Nephron progenitor cell (in vitro differentiated cells): ENCODE data around the gene BOD1L2.

Experiments used
- DNase-seq: peaks from one replicate; pipeline ENCODE4 v3.0.0; 2021
- H3K27ac Mint-ChIP-seq: 2 replicates; pipeline ENCODE4 v1.8.0; 2021; ENCODE audit warnings: mild to moderate bottlenecking, moderate library complexity, mixed read lengths
- H3K27me3 Mint-ChIP-seq: 2 replicates; pipeline ENCODE4 v1.8.0; 2021; ENCODE audit warnings: mild to moderate bottlenecking, low read depth, mixed read lengths; ENCODE audit not compliant: poor library complexity
- H3K36me3 Mint-ChIP-seq: 2 replicates; pipeline ENCODE4 v1.8.0; 2021; ENCODE audit warnings: low read depth, mixed read lengths
- H3K4me1 Mint-ChIP-seq: 2 replicates; pipeline ENCODE4 v1.8.0; 2021; ENCODE audit warnings: mixed read lengths
- H3K4me3 Mint-ChIP-seq: 2 replicates; pipeline ENCODE4 v1.8.0; 2021; ENCODE audit warnings: mild to moderate bottlenecking, moderate library complexity, mixed read lengths
- H3K9me3 Mint-ChIP-seq: 2 replicates; pipeline ENCODE4 v1.8.0; 2021; ENCODE audit warnings: mild to moderate bottlenecking, moderate library complexity, mixed read lengths
- CTCF ChIP-seq: fragments of 200-600 bp; sonication (generic); IDR thresholded peaks from 2 replicates; pipeline ENCODE4 v1.5.0; 2021; ENCODE audit warnings: antibody characterized with exemption

BOD1L2 gene

GRCh38 chr18:57146956-57147636 lies at the start of gene BOD1L2:
BOD1L2 (plus strand) TSS chr18:57147087; CDS start chr18:57147313, 226 bp downstream.
- peaks cover 37% of the 10 kb centered on the region for H3K27me3 Mint-ChIP-seq
- no peak for DNase-seq
- no peaks in the 10 kb centered on the region for H3K9me3 Mint-ChIP-seq
- H3K36me3 Mint-ChIP-seq, result no peaks in the 10 kb centered on the region
- no peak within 1 kb of the TSS for H3K4me3 Mint-ChIP-seq
- peaks cover 38% of the 10 kb centered on the region for H3K4me1 Mint-ChIP-seq
- no peak within 1 kb of the TSS for H3K27ac Mint-ChIP-seq
- TF ChIP-seq CTCF, result no peak

- no peak overlapping the region for H3K4me3 Mint-ChIP-seq
- H3K27ac Mint-ChIP-seq, result no peak overlapping the region
- peaks cover 25% of the 10 kb centered on the region for H3K27me3 Mint-ChIP-seq
- no peak for TF ChIP-seq CTCF
- H3K4me1 Mint-ChIP-seq, result no peaks in the 10 kb centered on the region
- peaks cover 8% of the 10 kb centered on the region for H3K9me3 Mint-ChIP-seq
- H3K36me3 Mint-ChIP-seq, result no peaks in the 10 kb centered on the region
- DNase-seq, result peak; percentile 44
These were observed 39.6 kb upstream of the BOD1L2 start for GRCh38 chr18:57107140-57107832.

- no peaks in the 10 kb centered on the region for H3K9me3 Mint-ChIP-seq
- H3K36me3 Mint-ChIP-seq, result no peaks in the 10 kb centered on the region
- no peak for TF ChIP-seq CTCF
- peaks cover 20% of the 10 kb centered on the region for H3K27me3 Mint-ChIP-seq
- DNase-seq, result no peak
- no peak overlapping the region for H3K27ac Mint-ChIP-seq
- peaks cover 18% of the 10 kb centered on the region for H3K4me1 Mint-ChIP-seq
- H3K4me3 Mint-ChIP-seq, result no peak overlapping the region
These were observed 36.6 kb upstream of the BOD1L2 start for GRCh38 chr18:57110290-57110689.

- TF ChIP-seq CTCF, result no peak
- no peak for DNase-seq
- no peak overlapping the region for H3K4me3 Mint-ChIP-seq
- H3K4me1 Mint-ChIP-seq, result peaks cover 46% of the 10 kb centered on the region
- H3K9me3 Mint-ChIP-seq, result no peaks in the 10 kb centered on the region
- peaks cover 13% of the 10 kb centered on the region for H3K27me3 Mint-ChIP-seq
- no peaks in the 10 kb centered on the region for H3K36me3 Mint-ChIP-seq
- no peak overlapping the region for H3K27ac Mint-ChIP-seq
These were observed 33.0 kb upstream of the BOD1L2 start for GRCh38 chr18:57113799-57114420.

GRCh38 chr18:57116598-57117132 lies 30.2 kb upstream of the BOD1L2 start:
- TF ChIP-seq CTCF, result no peak
- peak; percentile 44 for DNase-seq

More at GRCh38 chr18:57116598-57117132, 30.2 kb upstream of the BOD1L2 start:
- Mint-ChIP-seq H3K27me3 (peaks cover 5% of the 10 kb centered on the region), H3K4me3 (no peak overlapping the region), H3K36me3 (no peaks in the 10 kb centered on the region), H3K9me3 (no peaks in the 10 kb centered on the region), H3K4me1 (peaks cover 46% of the 10 kb centered on the region), H3K27ac (no peak overlapping the region)
